Measurements from ENCODE around the gene EEPD1. TPM values are rescaled to one million over a fixed set of nuclear protein-coding genes. Genes with fewer than 3 reads are reported as not detected.

EEPD1 gene
- total and polyA plus RNA-seq, 2 donors (not counting 3 experiments of a cell fraction or from before 2014, with no cell fraction given), result 0.40 to 0.42 TPM

GRCh38 chr7:36276428-36277248 lies 123.6 kb downstream of the EEPD1 start:
- DNase-seq (ENCODE audit: low read depth, low spot score) (no peak), FAIRE-seq (no peak)
- Histone ChIP-seq H3K27ac (ENCODE audit: insufficient read depth, low read depth, low read length) (no peak overlapping the region), H3K4me3 (replicated peaks in 1 of 3; ENCODE audit: insufficient read depth in 1 of 3, low read depth in 1 of 3, low read length in 3 of 3) (no peak overlapping the region), H3K4me2 (ENCODE audit: insufficient read depth, low read length) (no peak overlapping the region), H3K79me2 (ENCODE audit: control insufficient read depth, insufficient read depth, low read length) (no peaks in the 10 kb centered on the region), H4K20me1 (replicated peaks; ENCODE audit: control insufficient read depth, extremely low read depth, insufficient read depth, low read length) (no peaks in the 10 kb centered on the region), H2AFZ (ENCODE audit: low read depth, low read length) (no peak overlapping the region), H3K9me3 (replicated peaks; ENCODE audit: control insufficient read depth, insufficient read depth, low read length) (no peaks in the 10 kb centered on the region), H3K9me1 (replicated peaks; ENCODE audit: control insufficient read depth, extremely low read depth, insufficient read depth, low read length) (no peaks in the 10 kb centered on the region), H3K4me1 (ENCODE audit: control insufficient read depth, extremely low read depth, insufficient read depth, low read length) (peaks cover 6% of the 10 kb centered on the region), H3K27me3 (ENCODE audit: control insufficient read depth in 2 of 2, insufficient read depth in 2 of 2, low read length in 2 of 2) (peaks cover 0 to 1% of the 10 kb centered on the region in 2 experiments), H3K9ac (replicated peaks; ENCODE audit: extremely low read depth, insufficient read depth, low read length) (no peak overlapping the region), H3K36me3 (ENCODE audit: control insufficient read depth in 2 of 2, extremely low read depth in 1 of 2, insufficient read depth in 2 of 2, low read length in 2 of 2) (no peaks in the 10 kb centered on the region)
- no TSS peak for BruUV-seq (replicated peaks)
- ChIA-PET POLR2A (no interaction called here), CTCF (interaction anchor here (1.3 to 2.2 kb wide), 2 partner anchors 15 to 74 kb away, joined by 3 to 7 read pairs; no protein-coding TSS in a partner anchor)
- TF ChIP-seq MAX (IDR thresholded peaks at IDR 0.05; ENCODE audit: insufficient read depth, insufficient read length) (no peak), CTCF (IDR thresholded peaks at IDR 0.05; ENCODE audit: extremely low read depth in 1 of 2, insufficient read depth in 1 of 2, low read depth in 1 of 2, low read length in 2 of 2) (no peak), EZH2 (IDR thresholded peaks at IDR 0.05; ENCODE audit: borderline replicate concordance, low read depth, low read length, severe bottlenecking) (no peak), MYC (IDR thresholded peaks at IDR 0.05; ENCODE audit: low read depth, low read length) (no peak), JUN (IDR thresholded peaks at IDR 0.05; ENCODE audit: borderline replicate concordance, insufficient read depth, insufficient read length, low read depth) (no peak), FOS (IDR thresholded peaks at IDR 0.05; ENCODE audit: borderline replicate concordance, insufficient read depth, low read length) (no peak), GATA2 (IDR thresholded peaks at IDR 0.05; ENCODE audit: insufficient read depth, insufficient read length, low read depth, low read length) (no peak), POLR2AphosphoS5 (IDR thresholded peaks at IDR 0.05; ENCODE audit: insufficient read depth, low read depth, low read length) (no peak), POLR2A (IDR thresholded peaks at IDR 0.05; ENCODE audit: low read depth, low read length) (no peak)
- dilution Hi-C loops (cut with MboI; ENCODE audit: extremely low pct_ligation_motif_present, low sequenced_read_pairs), result no loop called here
- intact Hi-C loops (cut with micrococcal nuclease), result no loop called here
